Hepatocyte (in vitro differentiated cells): ENCODE results near the gene TWIST2. TPM values are rescaled to one million over a fixed set of nuclear protein-coding genes. Genes with fewer than 3 reads are reported as not detected.
A peak's percentile ranks its signal among the peaks of the same experiment; 100 is the strongest.

Source experiments
- DNase-seq: peaks from one replicate; pipeline ENCODE4 v3.0.0-alpha.2; 2016; ENCODE audit warnings: low spot score
- H2AFZ ChIP-seq: fragments of 200-600 bp; sonication (generic); 2 replicates; pipeline ENCODE4 v1.6.0; 2016; ENCODE audit warnings: antibody characterized with exemption, mild to moderate bottlenecking
- H3K27ac ChIP-seq: fragments of 200-600 bp; sonication (generic); 2 replicates; pipeline ENCODE4 v1.5.1; 2016; ENCODE audit warnings: mild to moderate bottlenecking
- H3K27me3 ChIP-seq: fragments of 200-600 bp; sonication (generic); 2 replicates; pipeline ENCODE4 v1.6.1; 2016
- H3K36me3 ChIP-seq: fragments of 200-600 bp; sonication (generic); replicated peaks from 2 replicates; pipeline ENCODE4 v1.5.1; 2016; ENCODE audit warnings: low read depth; ENCODE audit not compliant: insufficient read depth
- H3K4me1 ChIP-seq: fragments of 200-600 bp; sonication (generic); 2 replicates; pipeline ENCODE4 v1.5.1; 2016; ENCODE audit warnings: mild to moderate bottlenecking, moderate library complexity; ENCODE audit not compliant: insufficient read depth
- H3K4me2 ChIP-seq: fragments of 200-600 bp; sonication (generic); 2 replicates; pipeline ENCODE4 v1.6.0; 2016
- H3K4me3 ChIP-seq: fragments of 200-600 bp; sonication (generic); 2 replicates; pipeline ENCODE4 v1.5.1; 2016; ENCODE audit warnings: mild to moderate bottlenecking
- H3K79me2 ChIP-seq: fragments of 200-600 bp; sonication (generic); 2 replicates; pipeline ENCODE4 v1.6.0; 2017; ENCODE audit warnings: mild to moderate bottlenecking
- H3K9me2 ChIP-seq: fragments of 200-600 bp; sonication (generic); replicated peaks from 2 replicates; pipeline ENCODE4 v1.6.0; 2017; ENCODE audit warnings: mild to moderate bottlenecking; ENCODE audit not compliant: insufficient read depth
- H3K9me3 ChIP-seq: fragments of 200-600 bp; sonication (generic); 2 replicates; pipeline ENCODE4 v1.5.1; 2016; ENCODE audit warnings: low read depth, mild to moderate bottlenecking
- H4K20me1 ChIP-seq: fragments of 200-600 bp; sonication (generic); 2 replicates; pipeline ENCODE4 v1.6.0; 2016; ENCODE audit warnings: mild to moderate bottlenecking; ENCODE audit not compliant: insufficient read depth, poor library complexity, severe bottlenecking
- EZH2 ChIP-seq: fragments of 200-600 bp; sonication (generic); IDR thresholded peaks from 2 replicates; pipeline ENCODE4 v1.6.1; 2016; ENCODE audit warnings: antibody characterized with exemption, mild to moderate bottlenecking, borderline replicate concordance
- EZH2phosphoT487 ChIP-seq: fragments of 200-600 bp; sonication (generic); IDR thresholded peaks from one replicate; pipeline ENCODE4 v1.6.1; 2018; ENCODE audit warnings: antibody characterized with exemption, mild to moderate bottlenecking, low read depth, moderate library complexity; ENCODE audit not compliant: unreplicated experiment, severe bottlenecking
- WGBS: methylation state at CpG from one replicate; pipeline ENCODE4 v1.1.6; 2016; ENCODE audit warnings: low lambda C conversion rate; ENCODE audit errors: missing lambda C conversion rate; 5-methylcytosine and 5-hydroxymethylcytosine counted together
- polyA plus RNA-seq: library from polyadenylated mRNA; unstranded; fragments of >200 nt; fragmentation: Nextera tagmentation; extraction: Ambion mirVana; gene quantifications from 2 replicates; pipeline ENCODE4 v1.2.1, GENCODE V29; 2016
- total RNA-seq: library from RNA; depleted of rRNA; stranded (reverse); fragments of >200 nt; gene quantifications from 2 replicates; pipeline ENCODE4 v1.2.3, GENCODE V29; 2014
- TF ChIP-seq, protein P1 (sequence below): fragments of 200-600 bp; sonication (generic); IDR thresholded peaks from 2 replicates; pipeline ENCODE4 v1.5.1; 2016; ENCODE audit warnings: antibody characterized with exemption, mild to moderate bottlenecking; ENCODE audit not compliant: poor library complexity

Gene TWIST2
- total and polyA plus RNA-seq, 2 experiments from 2014 or later = 13.5 to 19.7 TPM

DNA sequence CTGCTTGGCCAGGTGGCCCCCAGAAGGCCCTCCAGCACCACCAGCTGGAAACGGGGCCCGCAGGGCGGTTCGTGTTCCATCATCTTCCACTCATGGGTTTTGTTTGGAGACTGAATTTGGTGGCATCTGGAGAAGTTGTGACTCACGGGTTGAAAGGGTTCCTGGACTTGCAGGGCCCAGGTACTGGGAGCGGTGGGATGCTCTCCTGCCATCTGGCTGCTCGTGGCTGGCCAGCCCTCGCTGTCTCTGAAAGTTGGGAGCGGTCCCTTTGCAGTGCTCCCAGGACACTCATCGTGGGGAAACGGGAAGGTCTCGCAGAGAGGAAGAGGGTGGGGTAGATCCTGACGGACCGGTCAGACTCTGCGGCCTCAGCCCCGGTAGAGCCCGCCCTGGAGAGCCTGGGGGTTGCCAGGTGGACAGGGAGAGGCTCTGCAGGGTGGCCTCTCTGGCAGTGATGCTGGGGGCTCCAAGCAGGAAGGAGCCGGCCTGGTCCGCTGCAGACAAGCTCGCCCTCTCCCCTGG is 47.5 kb downstream of the TWIST2 start:
- H3K79me2 ChIP-seq = no peaks in the 10 kb centered on the region
- H3K9me3 ChIP-seq = no peaks in the 10 kb centered on the region
- no peaks in the 10 kb centered on the region for H3K36me3 ChIP-seq
- no peak for TF ChIP-seq EZH2
- no peak for TF ChIP-seq EZH2phosphoT487
- TF ChIP-seq, protein P1, sequence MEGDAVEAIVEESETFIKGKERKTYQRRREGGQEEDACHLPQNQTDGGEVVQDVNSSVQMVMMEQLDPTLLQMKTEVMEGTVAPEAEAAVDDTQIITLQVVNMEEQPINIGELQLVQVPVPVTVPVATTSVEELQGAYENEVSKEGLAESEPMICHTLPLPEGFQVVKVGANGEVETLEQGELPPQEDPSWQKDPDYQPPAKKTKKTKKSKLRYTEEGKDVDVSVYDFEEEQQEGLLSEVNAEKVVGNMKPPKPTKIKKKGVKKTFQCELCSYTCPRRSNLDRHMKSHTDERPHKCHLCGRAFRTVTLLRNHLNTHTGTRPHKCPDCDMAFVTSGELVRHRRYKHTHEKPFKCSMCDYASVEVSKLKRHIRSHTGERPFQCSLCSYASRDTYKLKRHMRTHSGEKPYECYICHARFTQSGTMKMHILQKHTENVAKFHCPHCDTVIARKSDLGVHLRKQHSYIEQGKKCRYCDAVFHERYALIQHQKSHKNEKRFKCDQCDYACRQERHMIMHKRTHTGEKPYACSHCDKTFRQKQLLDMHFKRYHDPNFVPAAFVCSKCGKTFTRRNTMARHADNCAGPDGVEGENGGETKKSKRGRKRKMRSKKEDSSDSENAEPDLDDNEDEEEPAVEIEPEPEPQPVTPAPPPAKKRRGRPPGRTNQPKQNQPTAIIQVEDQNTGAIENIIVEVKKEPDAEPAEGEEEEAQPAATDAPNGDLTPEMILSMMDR = no peak
- peak overlapping the region; percentile 6 for H3K27ac ChIP-seq
- no peaks in the 10 kb centered on the region for H4K20me1 ChIP-seq
- 77% methylated on average over 19 of the region's 20 CpGs for WGBS
- H2AFZ ChIP-seq = no peak overlapping the region
- H3K4me2 ChIP-seq = peak overlapping the region; percentile 8
- H3K4me3 ChIP-seq = no peak overlapping the region
- DNase-seq = no peak
- no peaks in the 10 kb centered on the region for H3K9me2 ChIP-seq
- peaks cover 17% of the 10 kb centered on the region for H3K4me1 ChIP-seq
- H3K27me3 ChIP-seq = no peaks in the 10 kb centered on the region

DNA sequence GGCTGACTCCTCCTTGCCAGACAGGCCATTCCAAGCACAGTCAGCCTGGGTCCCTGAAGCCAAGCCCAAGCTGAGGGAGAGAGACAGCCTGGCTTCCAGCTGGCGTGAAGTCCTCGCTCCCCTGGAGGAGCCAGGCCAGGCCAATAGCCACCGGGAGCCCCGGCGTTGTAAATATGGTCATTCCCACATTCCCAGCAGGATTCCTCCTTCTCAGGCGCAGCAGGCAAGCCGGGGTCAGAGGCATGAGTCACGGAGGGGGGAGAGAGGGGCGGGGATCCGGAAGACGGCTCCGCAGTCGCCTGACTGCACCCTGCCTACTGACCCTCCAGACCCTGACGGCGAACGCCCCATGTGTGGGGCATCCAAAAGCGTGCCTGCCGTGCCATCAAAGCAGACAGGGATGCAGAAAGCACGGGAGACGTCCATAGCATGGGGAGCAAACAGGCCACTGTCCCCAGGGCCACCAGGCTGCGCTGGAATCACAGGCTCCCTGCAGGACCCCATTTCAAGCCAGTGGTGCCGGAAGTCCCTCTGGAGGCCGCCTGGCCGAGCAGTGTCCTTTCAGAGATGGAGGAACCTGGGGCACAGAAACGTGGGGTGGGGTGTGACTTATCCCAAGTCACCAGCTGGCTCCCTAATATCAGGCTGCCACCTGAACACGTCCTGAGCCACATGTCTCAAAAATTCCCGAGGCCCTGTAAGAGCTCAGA is 48.2 kb downstream of the TWIST2 start:
- DNase-seq = peak; percentile 73
- no peaks in the 10 kb centered on the region for H3K79me2 ChIP-seq
- no peaks in the 10 kb centered on the region for H4K20me1 ChIP-seq
- no peaks in the 10 kb centered on the region for H3K9me2 ChIP-seq
- H3K9me3 ChIP-seq = no peaks in the 10 kb centered on the region
- H3K27ac ChIP-seq = peak overlapping the region; percentile 6
- no peaks in the 10 kb centered on the region for H3K36me3 ChIP-seq
- TF ChIP-seq EZH2 (no peak), EZH2phosphoT487 (no peak)
- TF ChIP-seq, protein P1 = no peak
- H3K4me3 ChIP-seq = no peak overlapping the region
- WGBS = 56% methylated on average over 20 of the region's 27 CpGs
- H3K4me1 ChIP-seq = peaks cover 17% of the 10 kb centered on the region
- peak overlapping the region; percentile 8 for H3K4me2 ChIP-seq
- H3K27me3 ChIP-seq = no peaks in the 10 kb centered on the region
- no peak overlapping the region for H2AFZ ChIP-seq

DNA sequence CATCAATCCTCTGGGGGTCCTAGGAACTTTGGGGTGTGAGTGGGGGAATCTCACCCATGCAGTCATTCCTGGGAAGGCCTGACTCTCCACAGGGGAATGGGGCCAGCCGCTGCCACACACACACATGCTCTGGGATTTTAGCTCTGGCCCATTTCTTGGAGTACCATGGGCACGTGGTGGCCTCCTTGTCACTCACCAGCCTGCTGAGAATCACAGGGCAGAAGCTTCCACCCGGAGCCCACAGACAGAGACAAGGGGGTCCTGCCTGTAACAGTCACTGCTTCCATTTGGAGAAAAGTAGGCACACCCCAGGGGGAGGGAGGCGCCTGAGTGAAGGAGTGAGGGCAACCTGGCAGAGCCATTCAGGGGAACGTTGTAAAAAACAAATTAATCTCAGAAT is 48.8 kb downstream of the TWIST2 start:
- H3K9me3 ChIP-seq = no peaks in the 10 kb centered on the region
- peaks cover 17% of the 10 kb centered on the region for H3K4me1 ChIP-seq
- no peak for TF ChIP-seq EZH2
- TF ChIP-seq, protein P1 = no peak
- no peak for TF ChIP-seq EZH2phosphoT487
- no peak overlapping the region for H2AFZ ChIP-seq
- no peaks in the 10 kb centered on the region for H3K27me3 ChIP-seq
- no peak for DNase-seq
- no peaks in the 10 kb centered on the region for H3K36me3 ChIP-seq
- no peaks in the 10 kb centered on the region for H3K9me2 ChIP-seq
- 74% methylated on average over 5 of the region's 5 CpGs for WGBS
- no peaks in the 10 kb centered on the region for H3K79me2 ChIP-seq
- no peaks in the 10 kb centered on the region for H4K20me1 ChIP-seq
- no peak overlapping the region for H3K4me2 ChIP-seq
- H3K27ac ChIP-seq = no peak overlapping the region
- no peak overlapping the region for H3K4me3 ChIP-seq
